Measurements from ENCODE around the gene TMEM62.
"Not testable (repeated sequence)": the region's sequence is repeated elsewhere in the genome, so short reads cannot be mapped to it uniquely, and the experiment has no call there.

TMEM62 gene

DNA sequence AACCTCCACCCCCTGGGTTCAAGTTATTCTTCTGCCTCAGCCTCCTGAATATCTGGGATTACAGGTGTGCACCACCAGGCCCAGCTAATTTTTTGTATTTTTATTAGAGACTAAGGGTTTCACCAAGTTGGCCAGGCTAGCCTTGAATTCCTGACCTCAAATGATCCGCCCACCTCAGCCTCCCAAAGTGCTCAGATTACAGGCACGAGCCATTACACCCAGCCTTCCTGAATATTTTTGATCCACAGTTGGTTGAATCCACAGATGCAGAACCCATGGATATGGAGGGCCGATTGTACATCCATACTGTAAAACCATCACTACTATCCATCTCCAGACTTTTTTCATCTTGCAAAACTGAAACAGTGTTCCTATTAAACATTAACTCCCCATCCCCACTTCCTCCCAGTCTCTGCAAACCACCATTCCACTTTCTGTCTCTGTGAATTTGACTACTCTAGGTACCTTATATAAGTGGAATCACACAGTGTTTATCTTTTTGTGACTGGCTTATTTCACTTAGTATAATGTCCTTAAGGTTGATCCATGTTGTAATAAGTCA is 8.2 kb upstream of the TMEM62 start:
- DNase-seq, result no peak

DNA sequence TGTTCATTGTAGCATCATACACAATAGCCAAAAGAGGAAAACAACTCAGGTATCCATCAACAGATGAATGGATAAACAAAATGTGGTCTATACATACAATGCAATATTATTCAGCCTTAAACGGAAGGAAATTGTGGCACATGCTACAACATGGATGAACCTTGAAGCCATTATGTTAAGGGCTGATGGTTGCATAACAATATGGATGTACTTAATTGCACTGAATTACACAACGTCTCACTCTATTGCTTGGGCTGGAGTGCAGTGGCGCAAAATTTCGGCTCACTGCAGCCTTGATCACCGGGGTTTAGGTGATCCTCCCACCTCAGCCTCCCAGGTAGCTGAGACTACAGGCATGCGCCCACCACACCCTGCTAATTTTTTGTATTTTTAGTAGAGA is 7.0 kb upstream of the TMEM62 start:
- DNase-seq, result no peak

DNA sequence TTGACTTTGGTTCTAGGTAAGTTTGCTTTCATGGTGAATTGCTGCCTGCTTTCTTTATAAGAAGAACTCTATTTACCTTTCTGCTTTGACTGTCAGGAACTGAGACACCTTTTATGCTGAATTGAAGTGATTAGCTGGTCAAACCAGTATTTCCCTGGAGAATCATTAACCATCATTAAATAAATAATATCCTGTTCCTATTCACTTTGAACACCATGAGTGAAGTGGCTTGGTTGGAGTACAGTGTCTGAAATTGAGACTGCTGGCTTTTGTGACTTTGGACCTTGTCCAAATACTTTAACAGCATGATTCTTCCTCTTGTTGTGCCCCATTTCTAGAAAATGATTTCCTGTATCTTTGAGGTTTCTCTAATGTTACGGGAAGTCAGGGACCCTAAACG is 5.6 kb upstream of the TMEM62 start:
- DNase-seq, result no peak

DNA sequence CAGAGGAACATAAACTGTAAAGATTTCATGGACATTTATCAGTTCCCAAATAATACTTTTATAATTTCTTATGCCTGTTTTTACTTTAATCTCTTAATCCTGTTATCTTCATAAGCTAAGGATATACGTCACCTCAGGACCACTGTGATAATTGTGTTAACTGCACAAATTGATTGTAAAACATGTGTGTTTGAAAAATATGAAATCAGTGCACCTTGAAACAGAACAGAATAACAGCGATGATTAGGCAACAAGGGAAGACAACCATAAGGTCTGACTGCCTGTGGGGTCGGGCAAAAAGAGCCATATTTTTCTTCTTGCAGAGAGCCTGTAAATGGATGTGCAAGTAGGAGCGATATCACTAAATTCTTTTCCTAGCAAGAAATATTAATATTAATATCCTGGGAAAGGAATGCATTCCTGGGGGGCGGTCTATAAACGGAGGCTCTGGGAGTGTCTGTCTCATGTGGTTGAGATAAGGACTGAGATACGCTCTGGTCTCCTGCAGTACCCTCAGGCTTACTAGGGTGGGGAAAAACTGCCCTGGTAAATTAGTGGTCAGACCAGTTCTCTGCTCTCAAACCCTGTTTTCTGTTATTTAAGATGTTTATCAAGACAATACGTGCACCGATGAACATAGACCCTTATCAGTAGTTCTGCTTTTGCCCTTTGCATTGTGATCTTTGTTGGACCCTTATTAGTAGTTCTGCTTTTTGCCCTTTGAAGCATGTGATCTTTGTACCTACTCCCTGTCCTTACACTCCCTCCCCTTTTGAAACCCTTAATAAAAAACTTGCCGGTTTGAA is 5.0 kb upstream of the TMEM62 start:
- DNase-seq, result not testable (repeated sequence)

DNA sequence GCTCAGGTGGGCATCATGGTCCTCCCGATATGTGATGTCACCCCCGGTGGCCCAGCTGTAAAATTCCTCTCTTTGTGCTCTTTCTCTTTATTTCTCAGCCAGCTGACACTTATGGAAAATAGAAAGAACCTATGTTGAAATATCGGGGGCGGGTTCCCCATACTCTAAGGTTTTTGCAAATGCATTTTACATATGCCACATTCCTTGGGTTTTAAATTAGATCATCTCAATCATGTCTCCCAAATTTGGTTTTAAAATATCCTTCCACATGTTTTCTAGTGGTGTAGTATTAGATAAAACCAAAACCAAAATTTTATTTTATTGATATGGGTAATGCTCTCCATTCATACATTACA is 4.4 kb upstream of the TMEM62 start:
- no peak for DNase-seq

DNA sequence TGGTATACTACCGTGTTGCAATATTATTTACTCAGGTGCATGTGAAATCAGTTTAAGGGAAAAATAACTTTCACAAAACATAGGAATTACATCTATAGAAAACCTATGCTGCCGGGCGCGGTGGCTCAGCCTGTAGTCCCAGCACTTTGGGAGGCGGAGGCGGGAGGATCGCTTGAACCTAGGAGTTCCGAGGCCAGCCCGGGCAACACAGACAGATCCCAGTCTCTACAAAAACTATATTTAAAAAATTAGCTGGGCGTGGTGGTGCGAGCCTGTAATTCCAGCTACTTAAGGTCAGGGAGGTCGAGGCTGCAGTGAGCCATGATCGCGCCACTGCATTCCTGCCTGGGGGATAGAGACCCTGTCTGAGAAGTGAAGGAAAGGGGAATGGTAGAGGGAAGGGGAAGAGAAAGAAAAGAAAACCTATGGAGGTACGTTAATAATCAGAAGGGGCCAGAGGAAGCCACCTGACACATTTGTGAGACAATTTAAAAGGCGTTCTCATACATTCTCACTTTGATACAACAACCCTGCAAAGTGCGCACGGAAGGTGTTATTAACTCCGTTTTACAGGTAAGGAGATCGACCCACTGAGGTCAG is 456 bp upstream of the TMEM62 start:
- DNase-seq, result no peak

DNA sequence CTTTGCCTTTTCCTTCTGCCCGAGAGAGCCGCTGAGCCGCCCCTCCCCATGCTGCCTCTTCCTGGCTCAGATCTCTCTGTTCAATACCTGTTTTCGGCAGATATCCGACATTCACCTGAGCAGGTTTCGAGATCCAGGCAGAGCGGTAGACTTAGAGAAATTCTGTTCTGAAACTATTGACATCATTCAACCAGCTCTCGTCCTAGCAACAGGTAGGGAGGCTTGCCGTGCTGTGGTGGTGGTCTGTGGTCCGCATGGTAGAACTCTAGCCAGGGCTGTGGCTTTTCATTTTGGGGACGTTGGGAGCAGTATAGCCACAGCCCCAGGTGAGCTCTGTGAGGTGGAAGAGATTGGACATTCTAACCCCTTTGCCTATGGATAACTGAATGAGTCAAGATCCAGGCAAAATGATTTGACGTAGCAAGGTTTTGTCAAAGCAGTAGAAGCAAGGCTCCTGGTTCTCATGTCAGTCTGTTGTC is 810 bp downstream of the TMEM62 start:
- DNase-seq, result no peak

DNA sequence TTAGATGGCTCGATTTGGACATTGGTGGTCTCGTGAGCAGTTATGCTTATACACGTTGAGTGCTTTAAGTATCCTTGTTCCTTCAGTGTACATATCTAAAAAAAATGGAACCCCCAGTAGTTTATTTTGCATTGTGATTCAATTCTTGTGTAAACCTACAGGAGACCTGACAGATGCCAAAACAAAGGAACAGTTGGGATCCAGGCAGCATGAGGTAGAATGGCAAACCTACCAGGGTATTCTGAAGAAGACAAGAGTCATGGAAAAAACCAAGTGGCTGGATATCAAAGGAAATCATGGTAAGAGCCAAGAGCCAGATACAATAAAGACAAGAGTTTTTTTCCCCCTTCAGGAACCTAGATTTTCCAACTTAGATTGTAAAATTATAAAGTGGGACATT is 2.0 kb downstream of the TMEM62 start:
- no peak for DNase-seq

DNA sequence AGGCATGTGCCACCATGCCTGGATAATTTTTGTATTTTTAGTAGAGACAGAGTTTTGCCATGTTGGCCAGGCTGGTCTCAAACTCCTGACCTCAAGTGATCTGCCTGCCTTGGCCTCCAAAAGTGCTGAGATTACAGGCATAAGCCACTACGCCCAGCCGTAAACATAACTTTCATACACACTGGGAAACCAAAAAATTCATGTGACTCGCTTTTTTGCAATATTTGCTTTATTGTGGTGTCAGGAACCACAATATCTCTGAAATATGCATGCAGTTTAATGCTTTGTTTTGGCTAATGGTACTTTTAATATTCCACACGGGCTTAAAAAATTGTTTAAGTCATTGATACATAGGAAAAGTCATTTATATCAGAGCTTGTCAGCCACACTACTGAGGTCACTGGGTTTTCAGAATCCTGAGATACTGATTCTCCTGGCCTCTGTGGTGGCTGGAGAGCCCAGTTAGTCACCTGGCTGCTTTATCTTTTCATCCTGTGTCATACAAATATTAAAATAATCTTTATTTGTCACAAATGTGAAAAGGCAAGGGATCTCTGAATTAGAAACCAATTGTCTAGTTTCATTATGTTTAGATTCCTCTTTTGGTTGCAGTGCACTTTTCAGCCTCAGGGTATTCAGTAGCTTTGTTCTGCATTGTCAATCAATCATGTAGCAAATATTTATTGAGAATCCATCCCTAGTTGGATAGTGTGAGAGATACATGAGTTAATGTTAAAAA is 10.0 kb downstream of the TMEM62 start:
- no peak for DNase-seq

DNA sequence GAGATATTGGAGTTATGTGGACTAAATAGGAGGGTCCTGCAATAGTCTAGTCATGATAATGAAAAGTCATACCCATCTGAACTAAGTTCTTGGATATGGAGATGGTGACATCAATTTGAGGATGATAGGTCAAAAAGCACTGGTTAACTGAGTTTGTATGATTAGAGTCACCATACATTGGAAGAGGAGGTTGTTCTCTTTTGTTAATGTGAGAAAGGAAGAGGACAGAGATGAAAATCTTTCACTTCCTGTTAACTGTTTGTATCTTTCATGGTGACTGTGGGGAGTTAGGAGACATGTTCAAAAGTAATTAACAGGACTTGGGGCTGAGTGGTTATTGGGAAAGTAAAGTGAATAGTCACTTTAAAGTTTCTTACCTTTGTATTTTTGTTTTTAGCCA is 11.1 kb downstream of the TMEM62 start:
- no peak for DNase-seq

DNA sequence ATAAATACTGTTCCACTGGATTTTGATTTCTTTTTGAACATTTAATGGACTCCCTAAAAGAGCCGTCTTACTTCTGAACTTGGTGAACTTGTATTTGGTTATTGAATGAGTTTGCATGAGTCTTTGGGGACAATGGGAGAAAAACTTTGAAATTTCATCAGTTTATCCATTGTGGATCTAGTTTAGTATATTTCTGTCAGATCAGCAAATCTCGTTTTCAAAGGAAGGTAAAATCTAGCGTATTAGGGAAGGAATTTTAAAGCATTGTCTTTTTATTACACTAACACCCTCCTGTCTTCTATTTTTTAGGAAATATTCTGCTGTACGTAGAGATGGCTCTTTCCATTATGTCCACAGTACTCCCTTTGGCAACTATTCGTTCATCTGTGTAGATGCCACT is 12.8 kb downstream of the TMEM62 start:
- no peak for DNase-seq

DNA sequence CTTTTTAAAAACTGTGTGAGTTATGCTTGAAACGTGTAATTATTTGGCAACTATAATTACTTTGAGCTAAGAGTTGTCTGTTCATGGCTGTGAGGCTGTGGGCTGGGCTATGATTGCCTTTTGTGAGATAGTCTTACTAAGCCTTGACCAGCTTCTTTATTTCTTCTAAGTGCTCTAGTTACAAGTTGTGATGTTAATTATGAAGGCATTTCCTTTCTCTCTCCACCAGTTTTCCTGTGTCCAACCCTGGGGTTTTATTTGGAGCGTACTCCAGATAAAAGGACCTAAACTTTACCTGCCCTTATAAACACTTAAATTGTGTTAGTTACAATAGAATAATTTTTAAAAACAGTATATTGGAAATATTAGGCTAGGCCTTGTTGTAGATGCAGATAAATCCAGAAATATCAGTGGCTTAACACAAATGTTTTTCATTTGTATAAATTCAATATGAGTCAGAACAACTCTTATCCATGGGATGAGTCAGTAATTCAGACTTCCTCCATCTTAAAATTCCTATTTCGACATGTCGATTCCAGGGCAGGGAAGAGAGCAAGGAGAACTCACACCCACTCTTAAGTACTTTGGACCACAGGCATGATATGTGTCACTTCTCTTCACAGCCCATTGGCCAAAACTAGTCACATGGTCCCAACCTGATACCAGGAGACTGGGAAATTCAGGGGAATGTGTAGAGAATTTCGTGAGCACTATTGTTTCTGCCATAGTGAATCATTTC is 17.0 kb downstream of the TMEM62 start:
- no peak for DNase-seq

DNA sequence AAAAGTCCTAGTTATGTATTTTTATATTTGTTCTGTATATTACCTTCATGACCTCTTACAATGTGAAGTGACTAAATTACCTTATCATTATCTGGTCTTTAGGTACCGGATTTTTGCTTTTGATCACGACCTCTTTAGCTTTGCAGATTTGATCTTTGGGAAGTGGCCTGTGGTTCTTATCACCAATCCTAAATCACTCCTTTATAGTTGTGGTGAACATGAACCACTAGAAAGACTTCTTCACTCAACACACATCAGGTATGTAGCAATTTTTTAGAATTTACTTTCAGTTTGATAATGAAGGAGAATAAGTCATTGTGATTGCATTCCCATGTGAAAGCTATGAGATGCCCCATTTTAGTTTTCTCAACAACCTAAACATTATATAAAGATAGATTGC is 18.3 kb downstream of the TMEM62 start:
- DNase-seq, result no peak

DNA sequence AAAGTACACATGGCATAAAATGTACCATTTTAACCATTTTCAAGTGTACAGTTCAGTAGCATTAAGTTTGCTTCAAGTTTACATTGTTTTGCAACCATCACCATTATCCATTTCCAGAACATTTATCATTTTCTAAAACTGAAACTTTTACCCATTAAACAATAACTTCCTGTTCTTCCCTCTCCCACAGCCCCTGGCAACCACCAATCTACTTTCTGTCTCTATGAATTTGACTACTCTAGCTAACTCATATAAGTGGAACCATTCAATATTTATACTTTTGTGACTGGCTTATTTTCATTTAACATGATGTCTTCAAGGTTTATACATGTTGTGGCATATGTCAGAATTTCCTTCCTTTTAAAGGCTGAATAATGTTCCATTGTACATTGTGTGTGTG is 19.9 kb downstream of the TMEM62 start:
- no peak for DNase-seq

DNA sequence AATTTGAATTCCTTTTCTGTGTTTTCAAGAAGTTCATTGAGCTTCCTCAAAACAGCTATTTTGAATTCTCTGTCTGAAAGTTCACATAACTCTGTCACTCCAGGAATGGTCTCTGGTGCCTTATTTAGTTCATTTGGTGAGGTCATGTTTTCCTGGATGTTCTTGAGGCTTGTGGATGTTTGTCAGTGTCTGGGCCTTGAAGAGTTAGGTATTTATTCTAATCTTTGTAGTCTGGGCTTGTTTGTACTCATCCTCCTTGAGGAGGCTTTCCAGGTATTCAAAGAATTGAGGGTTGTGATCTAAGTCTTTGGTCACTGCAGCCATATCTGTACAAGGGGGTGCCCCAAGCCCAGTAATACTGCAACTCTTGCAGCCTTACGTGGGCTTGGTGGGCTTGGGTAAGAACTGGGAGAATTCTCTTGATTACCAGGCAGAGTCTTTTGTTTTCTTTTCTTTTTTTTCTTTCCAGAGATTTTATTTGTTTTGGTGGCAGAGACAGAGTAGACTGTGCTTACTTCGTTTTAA is 32.5 kb downstream of the TMEM62 start:
- no peak for DNase-seq

DNA sequence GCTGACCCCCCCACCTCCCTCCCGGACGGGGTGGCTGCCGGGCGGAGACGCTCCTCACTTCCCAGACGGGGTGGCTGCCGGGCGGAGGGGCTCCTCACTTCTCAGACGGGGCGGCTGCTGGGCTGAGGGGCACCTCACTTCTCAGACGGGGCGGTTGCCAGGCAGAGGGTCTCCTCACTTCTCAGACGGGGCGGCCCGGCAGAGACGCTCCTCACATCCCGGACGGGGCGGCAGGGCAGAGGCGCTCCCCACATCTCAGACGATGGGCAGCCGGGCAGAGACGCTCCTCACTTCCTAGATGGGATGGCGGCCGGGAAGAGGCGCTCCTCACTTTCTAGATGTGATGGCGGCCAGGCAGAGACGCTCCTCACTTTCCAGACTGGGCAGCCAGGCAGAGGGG is 33.9 kb downstream of the TMEM62 start:
- DNase-seq, result not testable (repeated sequence)

DNA sequence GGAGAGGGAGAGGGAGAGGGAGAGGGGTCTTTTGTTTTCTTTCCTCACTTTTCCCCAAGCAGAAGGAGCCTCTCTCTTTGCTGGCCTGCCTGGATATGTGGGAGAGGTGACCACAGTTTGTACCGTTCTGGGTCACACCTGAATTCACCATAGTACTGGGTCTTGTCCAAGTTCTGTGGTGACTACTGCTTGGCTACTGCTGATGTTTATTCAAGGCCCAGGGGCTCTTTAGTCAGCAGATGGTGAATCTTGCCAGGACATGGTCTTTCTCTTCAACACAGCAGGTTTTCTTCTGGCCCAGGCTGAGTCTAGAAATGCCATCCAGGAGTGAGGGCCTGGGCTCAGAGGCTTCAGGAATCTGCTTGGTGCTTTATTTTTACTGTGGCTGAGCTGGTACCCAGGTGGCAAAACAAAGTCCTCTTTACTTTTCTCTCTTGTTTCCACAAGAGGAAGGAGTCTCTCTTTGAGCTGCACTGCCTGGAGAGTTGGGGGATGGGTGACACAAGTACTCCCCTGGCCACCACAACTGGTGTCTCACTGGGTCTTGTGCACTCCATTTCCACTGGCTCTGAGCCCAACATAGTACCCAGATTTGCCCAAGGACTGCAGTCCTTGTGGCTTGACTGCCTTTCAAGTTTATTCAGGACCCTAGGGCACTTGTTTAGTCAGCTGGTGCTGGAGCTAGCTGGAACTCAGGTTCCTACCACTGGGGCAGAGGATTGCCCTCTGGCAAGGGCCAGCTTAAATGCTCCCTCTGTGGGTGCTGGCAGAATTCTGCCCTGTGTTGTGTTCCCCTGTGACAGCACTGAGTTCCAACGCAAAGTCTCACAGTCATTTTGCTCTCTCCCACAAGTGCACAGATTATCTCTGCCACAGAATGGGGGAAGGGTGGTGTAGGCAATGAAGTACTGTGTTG is 35.1 kb downstream of the TMEM62 start:
- DNase-seq, result no peak

DNA sequence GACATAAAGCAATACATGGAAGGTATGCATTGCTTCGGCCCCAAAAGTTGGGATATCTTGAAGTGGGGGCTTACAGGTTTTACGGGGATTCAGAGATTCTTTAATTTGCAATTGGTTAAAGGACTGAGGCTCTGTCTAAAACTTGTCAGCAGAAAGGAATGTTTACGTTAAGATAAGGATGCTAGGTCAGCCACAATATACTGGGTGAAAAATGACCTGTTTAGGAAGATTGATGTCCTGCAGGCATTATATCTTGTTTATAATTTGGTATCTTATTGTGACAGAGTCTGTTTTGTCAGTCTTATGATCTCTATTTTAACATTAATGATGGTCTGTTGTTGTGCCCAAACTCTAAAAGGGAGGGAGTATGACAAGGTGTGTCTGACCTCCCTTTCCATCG is 36.5 kb downstream of the TMEM62 start:
- DNase-seq, result no peak

DNA sequence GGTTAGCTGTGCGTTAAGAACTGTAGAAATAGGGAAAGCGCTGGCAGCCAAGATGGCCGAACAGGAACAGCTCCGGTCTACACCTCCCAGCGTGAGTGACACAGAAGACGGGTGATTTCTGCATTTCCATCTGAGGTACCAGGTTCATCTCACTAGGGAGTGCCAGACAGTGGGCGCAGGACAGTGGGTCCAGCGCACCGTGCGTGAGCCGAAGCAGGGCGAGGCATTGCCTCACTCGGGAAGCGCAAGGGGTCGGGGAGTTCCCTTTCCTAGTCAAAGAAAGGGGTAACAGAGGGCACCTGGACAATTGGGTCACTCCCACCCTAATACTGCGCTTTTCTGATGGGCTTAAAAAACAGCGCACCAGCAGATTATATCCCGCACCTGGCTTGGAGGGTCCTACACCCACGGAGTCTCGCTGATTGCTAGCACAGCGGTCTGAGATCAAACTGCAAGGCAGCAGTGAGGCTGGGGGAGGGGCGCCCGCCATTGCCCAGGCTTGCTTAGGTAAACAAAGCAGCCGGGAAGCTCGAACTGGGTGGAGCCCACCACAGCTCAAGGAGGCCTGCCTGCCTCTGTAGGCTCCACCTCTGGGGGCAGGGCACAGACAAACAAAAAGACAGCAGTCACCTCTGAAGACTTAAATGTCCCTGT is 42.4 kb downstream of the TMEM62 start:
- not testable (repeated sequence) for DNase-seq

DNA sequence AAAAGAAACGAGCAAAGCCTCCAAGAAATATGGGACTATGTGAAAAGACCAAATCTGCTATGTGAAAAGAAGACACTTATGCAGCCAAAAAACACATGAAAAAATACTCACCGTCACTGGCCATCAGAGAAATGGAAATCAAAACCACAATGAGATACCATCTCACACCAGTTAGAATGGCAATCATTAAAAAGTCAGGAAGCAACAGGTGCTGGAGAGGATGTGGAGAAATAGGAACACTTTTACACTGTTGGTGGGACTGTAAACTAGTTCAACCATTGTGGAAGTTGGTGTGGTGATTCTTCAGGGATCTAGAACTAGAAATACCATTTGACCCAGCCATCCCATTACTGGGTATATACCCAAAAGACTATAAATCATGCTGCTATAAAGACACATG is 43.8 kb downstream of the TMEM62 start:
- DNase-seq, result not testable (repeated sequence)

DNA sequence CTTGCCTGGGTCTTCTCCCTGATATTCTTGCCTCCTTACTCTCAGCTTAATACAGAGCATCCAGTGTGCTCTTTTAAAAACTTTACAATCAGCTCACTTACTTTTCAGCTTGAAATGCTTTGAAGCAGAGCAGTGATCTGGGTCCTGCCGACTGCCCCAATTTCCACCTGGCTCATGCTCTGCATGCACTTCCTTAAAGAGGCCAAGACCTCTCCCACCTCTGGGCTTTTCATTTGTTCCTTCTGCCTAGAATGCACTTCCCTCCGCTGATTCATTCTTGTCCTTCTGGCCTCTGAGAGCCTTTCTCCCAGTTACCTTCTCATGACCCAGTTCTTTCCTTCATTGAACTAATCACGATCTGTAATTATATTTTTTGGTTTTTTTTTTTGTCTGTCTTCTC is 49.9 kb downstream of the TMEM62 start:
- DNase-seq, result no peak

All from CD4-positive, alpha-beta T cell treated with Interleukin-15 for 1 hour (primary cell).